WTC11 (cell line): ENCODE results near the gene ARMC2. TPM values are rescaled to one million over a fixed set of nuclear protein-coding genes. Genes with fewer than 3 reads are reported as not detected.

Experiments used
- ATAC-seq: fragments of 200-7000 bp; cut with Tn5 transposase; 2 replicates; pipeline ENCODE4 v1.10.0; 2021; ENCODE audit warnings: mild to moderate bottlenecking, moderate library complexity
- CTCF ChIA-PET: fragments of 300-600 bp; sonication (Branson Sonifier 250); formaldehyde crosslinking; loops from one replicate; lab custom pipeline; 2021; ENCODE audit warnings: antibody characterized with exemption; lab: Charles Lee
- POLR2A ChIA-PET: fragments of 350-600 bp; sonication (Branson Sonifier 250); formaldehyde crosslinking; loops from one replicate; lab custom pipeline; 2021; ENCODE audit warnings: antibody characterized with exemption; lab: Charles Lee
- DNase-seq: peaks from one replicate; pipeline ENCODE4 v3.0.0; 2021; ENCODE audit warnings: low spot score
- H3K27ac Mint-ChIP-seq: 2 replicates; pipeline ENCODE4 v1.8.0; 2021; ENCODE audit warnings: mixed read lengths
- H3K27me3 Mint-ChIP-seq: 2 replicates; pipeline ENCODE4 v1.8.0; 2021; ENCODE audit warnings: low read depth, mild to moderate bottlenecking, moderate library complexity, mixed read lengths
- H3K36me3 Mint-ChIP-seq: 2 replicates; pipeline ENCODE4 v1.8.0; 2021; ENCODE audit warnings: mixed read lengths
- H3K4me1 Mint-ChIP-seq: 2 replicates; pipeline ENCODE4 v1.8.0; 2022; ENCODE audit warnings: mixed read lengths
- H3K4me3 Mint-ChIP-seq: 2 replicates; pipeline ENCODE4 v1.8.0; 2021; ENCODE audit warnings: mild to moderate bottlenecking, moderate library complexity, mixed read lengths
- H3K9me3 Mint-ChIP-seq: 2 replicates; pipeline ENCODE4 v1.8.0; 2021; ENCODE audit warnings: mixed read lengths
- FOXP1 ChIP-seq: sonication (generic); formaldehyde crosslinking; IDR thresholded peaks from 2 replicates; pipeline ENCODE4 v1.8.0; 2022; ENCODE audit warnings: missing genetic modification reagents, mild to moderate bottlenecking, moderate library complexity, borderline replicate concordance
- GABPB1 ChIP-seq: sonication (generic); formaldehyde crosslinking; IDR thresholded peaks from 2 replicates; pipeline ENCODE4 v1.8.1; 2023; ENCODE audit warnings: mild to moderate bottlenecking, missing genetic modification reagents
- GTF2I ChIP-seq: fragments of 250-450 bp; sonication (Bioruptor Pico); conservative IDR thresholded peaks from 2 replicates; pipeline ENCODE4 v1.4.0; 2021; ENCODE audit warnings: mild to moderate bottlenecking
- JUN ChIP-seq: sonication (generic); formaldehyde crosslinking; IDR thresholded peaks from 2 replicates; pipeline ENCODE4 v1.8.0; 2023; ENCODE audit warnings: mild to moderate bottlenecking, missing genetic modification reagents
- MXD4 ChIP-seq: fragments of 250-450 bp; sonication (Bioruptor Pico); IDR thresholded peaks from 2 replicates; pipeline ENCODE4 v1.8.0; 2021; ENCODE audit warnings: mild to moderate bottlenecking, moderate library complexity, borderline replicate concordance
- NFATC4 ChIP-seq: fragments of 250-450 bp; sonication (Bioruptor Pico); IDR thresholded peaks from 2 replicates; pipeline ENCODE4 v1.9.0; 2021; ENCODE audit warnings: mild to moderate bottlenecking
- NR2C2 ChIP-seq: sonication (generic); formaldehyde crosslinking; IDR thresholded peaks from 2 replicates; pipeline ENCODE4 v1.8.0; 2022; ENCODE audit warnings: mild to moderate bottlenecking, missing genetic modification reagents
- RELA ChIP-seq: sonication (generic); formaldehyde crosslinking; IDR thresholded peaks from 2 replicates; pipeline ENCODE4 v1.8.1; 2022; ENCODE audit warnings: missing genetic modification reagents, mild to moderate bottlenecking, borderline replicate concordance
- RORB ChIP-seq: fragments of 250-450 bp; sonication (Bioruptor Pico); IDR thresholded peaks from 2 replicates; pipeline ENCODE4 v1.9.0; 2021; ENCODE audit warnings: mild to moderate bottlenecking
- SMAD3 ChIP-seq: sonication (generic); formaldehyde crosslinking; IDR thresholded peaks from 2 replicates; pipeline ENCODE4 v1.8.0; 2022; ENCODE audit warnings: missing genetic modification reagents, mild to moderate bottlenecking, borderline replicate concordance
- SMAD4 ChIP-seq: sonication (generic); formaldehyde crosslinking; IDR thresholded peaks from 2 replicates; pipeline ENCODE4 v1.8.0; 2022; ENCODE audit warnings: mild to moderate bottlenecking, missing genetic modification reagents
- SP1 ChIP-seq: sonication (generic); formaldehyde crosslinking; conservative IDR thresholded peaks from 2 replicates; pipeline ENCODE4 v1.8.1; 2022; ENCODE audit warnings: missing genetic modification reagents
- ZNF423 ChIP-seq: fragments of 250-450 bp; sonication (Bioruptor Pico); IDR thresholded peaks from 2 replicates; pipeline ENCODE4 v2.1.2; 2022; ENCODE audit warnings: mild to moderate bottlenecking, moderate library complexity
- total RNA-seq: library from RNA; stranded (reverse); gene quantifications from 3 replicates; pipeline ENCODE4 v1.2.3, GENCODE V29; 2021
- TF ChIP-seq, protein P1 (sequence below): sonication (generic); formaldehyde crosslinking; IDR thresholded peaks from 2 replicates; pipeline ENCODE4 v1.8.1; 2023; ENCODE audit warnings: mild to moderate bottlenecking, moderate library complexity, missing genetic modification reagents
- TF ChIP-seq, protein P2 (sequence below): fragments of 250-450 bp; sonication (Bioruptor Pico); IDR thresholded peaks from 2 replicates; pipeline ENCODE4 v1.9.0; 2021; ENCODE audit warnings: moderate library complexity, mild to moderate bottlenecking, inconsistent platforms, borderline replicate concordance
- TF ChIP-seq, protein P3 (sequence below): sonication (generic); formaldehyde crosslinking; IDR thresholded peaks from 2 replicates; pipeline ENCODE4 v1.8.1; 2023; ENCODE audit warnings: mild to moderate bottlenecking, missing genetic modification reagents
- TF ChIP-seq, protein P4 (sequence below): sonication (generic); formaldehyde crosslinking; conservative IDR thresholded peaks from 2 replicates; pipeline ENCODE4 v1.8.1; 2022; ENCODE audit warnings: mild to moderate bottlenecking, missing genetic modification reagents
- TF ChIP-seq, protein P5 (sequence below): sonication (generic); formaldehyde crosslinking; IDR thresholded peaks from 2 replicates; pipeline ENCODE4 v1.8.1; 2023; ENCODE audit warnings: mild to moderate bottlenecking, missing genetic modification reagents, moderate library complexity
- TF ChIP-seq, protein P6 (sequence below): fragments of 250-450 bp; sonication (Bioruptor Pico); IDR thresholded peaks from 2 replicates; pipeline ENCODE4 v2.1.2; 2022; ENCODE audit warnings: mild to moderate bottlenecking, moderate library complexity
- TF ChIP-seq, protein P7 (sequence below): sonication (generic); formaldehyde crosslinking; IDR thresholded peaks from 2 replicates; pipeline ENCODE4 v1.8.1; 2023; ENCODE audit warnings: mild to moderate bottlenecking, missing genetic modification reagents, moderate library complexity

ARMC2 gene
- total RNA-seq, 1 experiment from 2014 or later = 5.2 TPM

DNA sequence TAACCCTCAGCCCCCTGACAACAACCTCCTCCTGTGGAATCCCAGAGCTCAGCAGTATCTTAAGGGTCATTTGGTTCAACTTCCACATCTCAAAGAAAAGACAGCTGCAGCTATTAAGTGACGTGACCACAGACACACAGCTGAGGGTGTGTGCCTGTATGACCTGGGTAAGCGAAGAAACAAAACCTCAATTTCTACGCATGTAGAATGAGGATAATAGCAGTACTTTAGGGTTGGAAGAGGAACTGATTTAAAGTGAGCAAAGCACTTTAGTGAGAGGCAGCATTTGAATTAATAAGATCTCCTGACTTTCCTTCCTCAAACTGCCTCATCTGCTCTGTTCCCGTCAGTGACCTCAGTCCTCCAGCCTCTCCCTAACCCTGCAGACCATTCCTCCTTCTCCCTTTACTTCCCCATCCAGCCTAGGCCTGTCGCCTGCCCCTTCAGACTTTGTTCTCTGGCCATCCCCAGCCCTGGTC lies 6.8 kb upstream of the ARMC2 start:
- POLR2A ChIA-PET = no interaction called here
- no peak for TF ChIP-seq SMAD3 (CRISPR knock-in tag)
- TF ChIP-seq, protein P1, sequence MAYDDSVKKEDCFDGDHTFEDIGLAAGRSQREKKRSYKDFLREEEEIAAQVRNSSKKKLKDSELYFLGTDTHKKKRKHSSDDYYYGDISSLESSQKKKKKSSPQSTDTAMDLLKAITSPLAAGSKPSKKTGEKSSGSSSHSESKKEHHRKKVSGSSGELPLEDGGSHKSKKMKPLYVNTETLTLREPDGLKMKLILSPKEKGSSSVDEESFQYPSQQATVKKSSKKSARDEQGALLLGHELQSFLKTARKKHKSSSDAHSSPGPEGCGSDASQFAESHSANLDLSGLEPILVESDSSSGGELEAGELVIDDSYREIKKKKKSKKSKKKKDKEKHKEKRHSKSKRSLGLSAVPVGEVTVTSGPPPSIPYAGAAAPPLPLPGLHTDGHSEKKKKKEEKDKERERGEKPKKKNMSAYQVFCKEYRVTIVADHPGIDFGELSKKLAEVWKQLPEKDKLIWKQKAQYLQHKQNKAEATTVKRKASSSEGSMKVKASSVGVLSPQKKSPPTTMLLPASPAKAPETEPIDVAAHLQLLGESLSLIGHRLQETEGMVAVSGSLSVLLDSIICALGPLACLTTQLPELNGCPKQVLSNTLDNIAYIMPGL (CRISPR knock-in tag) = no peak
- no peak for TF ChIP-seq JUN (CRISPR knock-in tag)
- TF ChIP-seq, protein P2, sequence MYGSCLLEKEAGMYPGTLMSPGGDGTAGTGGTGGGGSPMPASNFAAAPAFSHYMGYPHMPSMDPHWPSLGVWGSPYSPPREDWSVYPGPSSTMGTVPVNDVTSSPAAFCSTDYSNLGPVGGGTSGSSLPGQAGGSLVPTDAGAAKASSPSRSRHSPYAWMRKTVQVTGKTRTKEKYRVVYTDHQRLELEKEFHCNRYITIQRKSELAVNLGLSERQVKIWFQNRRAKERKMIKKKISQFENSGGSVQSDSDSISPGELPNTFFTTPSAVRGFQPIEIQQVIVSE (CRISPR knock-in tag) = no peak
- TF ChIP-seq MXD4 (CRISPR knock-in tag) = no peak
- TF ChIP-seq SMAD4 = no peak
- TF ChIP-seq, protein P3, sequence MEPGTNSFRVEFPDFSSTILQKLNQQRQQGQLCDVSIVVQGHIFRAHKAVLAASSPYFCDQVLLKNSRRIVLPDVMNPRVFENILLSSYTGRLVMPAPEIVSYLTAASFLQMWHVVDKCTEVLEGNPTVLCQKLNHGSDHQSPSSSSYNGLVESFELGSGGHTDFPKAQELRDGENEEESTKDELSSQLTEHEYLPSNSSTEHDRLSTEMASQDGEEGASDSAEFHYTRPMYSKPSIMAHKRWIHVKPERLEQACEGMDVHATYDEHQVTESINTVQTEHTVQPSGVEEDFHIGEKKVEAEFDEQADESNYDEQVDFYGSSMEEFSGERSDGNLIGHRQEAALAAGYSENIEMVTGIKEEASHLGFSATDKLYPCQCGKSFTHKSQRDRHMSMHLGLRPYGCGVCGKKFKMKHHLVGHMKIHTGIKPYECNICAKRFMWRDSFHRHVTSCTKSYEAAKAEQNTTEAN (CRISPR knock-in tag) = no peak
- TF ChIP-seq NR2C2 (CRISPR knock-in tag) = no peak
- TF ChIP-seq, protein P4, sequence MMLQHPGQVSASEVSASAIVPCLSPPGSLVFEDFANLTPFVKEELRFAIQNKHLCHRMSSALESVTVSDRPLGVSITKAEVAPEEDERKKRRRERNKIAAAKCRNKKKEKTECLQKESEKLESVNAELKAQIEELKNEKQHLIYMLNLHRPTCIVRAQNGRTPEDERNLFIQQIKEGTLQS (CRISPR knock-in tag) = no peak
- no peak for TF ChIP-seq ZNF423 (CRISPR knock-in tag)
- no peak for TF ChIP-seq FOXP1 (CRISPR knock-in tag)
- no peak for TF ChIP-seq GABPB1 (CRISPR knock-in tag)
- TF ChIP-seq RORB (CRISPR knock-in tag) = no peak
- H3K4me1 Mint-ChIP-seq = peaks cover 26% of the 10 kb centered on the region
- H3K27me3 Mint-ChIP-seq = 0 out of 2 replicates have a peak, but pooled peaks cover 5% of the 10 kb centered on the region
- no peaks in the 10 kb centered on the region for H3K9me3 Mint-ChIP-seq
- CTCF ChIA-PET = no interaction called here
- H3K4me3 Mint-ChIP-seq = no peak overlapping the region
- H3K27ac Mint-ChIP-seq = no peak overlapping the region
- no peak for ATAC-seq
- no peaks in the 10 kb centered on the region for H3K36me3 Mint-ChIP-seq
- DNase-seq = no peak

DNA sequence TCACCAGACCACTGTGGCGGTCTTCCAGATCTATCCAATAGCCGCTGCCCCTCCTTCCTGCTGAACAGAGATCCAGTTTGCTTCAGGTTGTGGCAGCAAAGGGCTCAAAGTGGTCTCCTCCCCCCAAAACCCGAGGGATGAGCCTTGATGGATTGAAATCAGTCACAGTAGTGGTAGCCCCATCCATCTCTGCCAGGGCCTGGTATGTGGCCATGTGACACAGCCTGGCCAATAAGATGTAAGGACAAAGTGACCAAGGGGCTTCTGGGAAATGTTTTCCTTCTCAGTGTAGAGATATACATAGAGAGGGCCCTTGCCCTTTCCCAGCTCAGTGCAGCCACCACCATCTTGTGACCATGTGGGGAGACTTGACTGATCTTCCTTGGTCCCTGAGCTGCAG lies 4.1 kb upstream of the ARMC2 start:
- peaks cover 17% of the 10 kb centered on the region for H3K4me1 Mint-ChIP-seq
- TF ChIP-seq RELA (CRISPR knock-in tag) = no peak
- TF ChIP-seq, protein P5, sequence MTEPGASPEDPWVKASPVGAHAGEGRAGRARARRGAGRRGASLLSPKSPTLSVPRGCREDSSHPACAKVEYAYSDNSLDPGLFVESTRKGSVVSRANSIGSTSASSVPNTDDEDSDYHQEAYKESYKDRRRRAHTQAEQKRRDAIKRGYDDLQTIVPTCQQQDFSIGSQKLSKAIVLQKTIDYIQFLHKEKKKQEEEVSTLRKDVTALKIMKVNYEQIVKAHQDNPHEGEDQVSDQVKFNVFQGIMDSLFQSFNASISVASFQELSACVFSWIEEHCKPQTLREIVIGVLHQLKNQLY (CRISPR knock-in tag) = no peak
- TF ChIP-seq, protein P6, sequence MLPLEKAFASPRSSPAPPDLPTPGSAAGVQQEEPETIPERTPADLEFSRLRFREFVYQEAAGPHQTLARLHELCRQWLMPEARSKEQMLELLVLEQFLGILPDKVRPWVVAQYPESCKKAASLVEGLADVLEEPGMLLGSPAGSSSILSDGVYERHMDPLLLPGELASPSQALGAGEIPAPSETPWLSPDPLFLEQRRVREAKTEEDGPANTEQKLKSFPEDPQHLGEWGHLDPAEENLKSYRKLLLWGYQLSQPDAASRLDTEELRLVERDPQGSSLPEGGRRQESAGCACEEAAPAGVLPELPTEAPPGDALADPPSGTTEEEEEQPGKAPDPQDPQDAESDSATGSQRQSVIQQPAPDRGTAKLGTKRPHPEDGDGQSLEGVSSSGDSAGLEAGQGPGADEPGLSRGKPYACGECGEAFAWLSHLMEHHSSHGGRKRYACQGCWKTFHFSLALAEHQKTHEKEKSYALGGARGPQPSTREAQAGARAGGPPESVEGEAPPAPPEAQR = no peak
- TF ChIP-seq GTF2I (CRISPR knock-in tag) = no peak
- TF ChIP-seq SMAD4 = no peak
- TF ChIP-seq, protein P7, sequence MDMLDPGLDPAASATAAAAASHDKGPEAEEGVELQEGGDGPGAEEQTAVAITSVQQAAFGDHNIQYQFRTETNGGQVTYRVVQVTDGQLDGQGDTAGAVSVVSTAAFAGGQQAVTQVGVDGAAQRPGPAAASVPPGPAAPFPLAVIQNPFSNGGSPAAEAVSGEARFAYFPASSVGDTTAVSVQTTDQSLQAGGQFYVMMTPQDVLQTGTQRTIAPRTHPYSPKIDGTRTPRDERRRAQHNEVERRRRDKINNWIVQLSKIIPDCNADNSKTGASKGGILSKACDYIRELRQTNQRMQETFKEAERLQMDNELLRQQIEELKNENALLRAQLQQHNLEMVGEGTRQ (CRISPR knock-in tag) = peak; percentile 67
- no peak for TF ChIP-seq SP1 (CRISPR knock-in tag)
- TF ChIP-seq NFATC4 = no peak
- H3K9me3 Mint-ChIP-seq = no peaks in the 10 kb centered on the region
- DNase-seq (no peak), ATAC-seq (no peak)
- ChIA-PET POLR2A (no interaction called here), CTCF (interaction anchor here (1.4 kb wide), 2 partner anchors 124 to 302 kb away, joined by 3 read pairs; no protein-coding TSS in a partner anchor)
- H3K36me3 Mint-ChIP-seq = no peaks in the 10 kb centered on the region
- no peaks in the 10 kb centered on the region for H3K27me3 Mint-ChIP-seq
- no peak overlapping the region for H3K4me3 Mint-ChIP-seq
- H3K27ac Mint-ChIP-seq = no peak overlapping the region
